Measurements from ENCODE around the gene FAM3A. TPM values are rescaled to one million over a fixed set of nuclear protein-coding genes. Genes with fewer than 3 reads are reported as not detected.
A peak's percentile ranks its signal among the peaks of the same experiment; 100 is the strongest.

Gene FAM3A
- total RNA-seq, 1 experiment from 2014 or later: 88.8 TPM

DNA sequence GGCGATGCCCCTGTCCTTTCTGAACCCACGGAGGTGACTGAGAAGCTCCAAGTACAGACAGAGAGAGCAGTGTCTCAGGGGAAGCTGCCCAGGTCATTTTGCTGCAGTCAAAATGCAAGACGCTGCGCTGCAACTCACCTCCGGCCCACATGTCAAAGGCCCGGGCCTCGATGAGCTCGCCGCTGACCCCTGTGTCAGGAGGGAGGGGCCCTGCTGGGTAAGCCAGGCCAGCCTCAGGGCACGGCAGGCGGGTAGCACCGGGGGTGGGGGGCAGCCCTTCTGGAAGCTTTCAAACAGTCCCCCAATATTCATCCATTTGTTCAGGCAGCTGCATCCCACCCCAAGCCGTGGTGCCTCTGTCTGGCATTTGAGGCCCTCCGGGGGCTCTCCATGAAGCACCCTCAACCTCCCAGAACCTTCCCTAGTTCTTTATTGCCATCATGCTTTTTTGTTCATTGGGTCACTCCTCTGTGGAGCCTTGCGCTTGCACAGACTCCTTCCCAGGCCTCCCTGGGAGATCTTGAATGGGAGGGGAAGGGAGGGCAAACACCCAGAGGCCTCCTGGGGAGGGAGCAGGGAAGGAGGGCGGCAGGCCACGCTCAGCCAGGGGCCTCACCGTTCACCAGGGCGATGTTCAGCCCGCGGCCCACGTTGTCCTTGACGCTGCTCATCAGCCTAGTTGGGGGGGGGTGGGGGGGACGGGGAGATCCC lies 8.2 kb downstream of the FAM3A start:
- intact Hi-C loops (cut with micrococcal nuclease; ENCODE audit: unreplicated experiment) (no loop called here), in situ Hi-C loops (cut with HindIII; ENCODE audit: low pct_unique_long_range_greater_than_20kb, low sequenced_read_pairs) (no loop called here)
- no peak overlapping the region for H3K27ac ChIP-seq (ENCODE audit: low read length)
- H3K4me3 ChIP-seq (ENCODE audit: low read depth in 2 of 2, low read length in 2 of 2): no peak overlapping the region
- CTCF ChIA-PET: no interaction called here
- POLR2A ChIA-PET: no interaction called here
- no peaks in the 10 kb centered on the region for H3K9me3 ChIP-seq (ENCODE audit: control insufficient read depth, insufficient read depth, low read depth, low read length)
- no peaks in the 10 kb centered on the region for H3K4me1 ChIP-seq (ENCODE audit: control insufficient read depth, insufficient read depth, low read length)
- no peaks in the 10 kb centered on the region for H3K36me3 ChIP-seq (ENCODE audit: control insufficient read depth, insufficient read depth, low read length)
- ATAC-seq (no peak), DNase-seq (ENCODE audit: low read depth, low spot score) (no peak)
- no peak for TF ChIP-seq POLR2AphosphoS5 (IDR thresholded peaks at IDR 0.05; ENCODE audit: low read depth, low read length)
- TF ChIP-seq, protein P1, sequence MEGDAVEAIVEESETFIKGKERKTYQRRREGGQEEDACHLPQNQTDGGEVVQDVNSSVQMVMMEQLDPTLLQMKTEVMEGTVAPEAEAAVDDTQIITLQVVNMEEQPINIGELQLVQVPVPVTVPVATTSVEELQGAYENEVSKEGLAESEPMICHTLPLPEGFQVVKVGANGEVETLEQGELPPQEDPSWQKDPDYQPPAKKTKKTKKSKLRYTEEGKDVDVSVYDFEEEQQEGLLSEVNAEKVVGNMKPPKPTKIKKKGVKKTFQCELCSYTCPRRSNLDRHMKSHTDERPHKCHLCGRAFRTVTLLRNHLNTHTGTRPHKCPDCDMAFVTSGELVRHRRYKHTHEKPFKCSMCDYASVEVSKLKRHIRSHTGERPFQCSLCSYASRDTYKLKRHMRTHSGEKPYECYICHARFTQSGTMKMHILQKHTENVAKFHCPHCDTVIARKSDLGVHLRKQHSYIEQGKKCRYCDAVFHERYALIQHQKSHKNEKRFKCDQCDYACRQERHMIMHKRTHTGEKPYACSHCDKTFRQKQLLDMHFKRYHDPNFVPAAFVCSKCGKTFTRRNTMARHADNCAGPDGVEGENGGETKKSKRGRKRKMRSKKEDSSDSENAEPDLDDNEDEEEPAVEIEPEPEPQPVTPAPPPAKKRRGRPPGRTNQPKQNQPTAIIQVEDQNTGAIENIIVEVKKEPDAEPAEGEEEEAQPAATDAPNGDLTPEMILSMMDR (IDR thresholded peaks at IDR 0.05): no peak
- TF ChIP-seq, protein P2, sequence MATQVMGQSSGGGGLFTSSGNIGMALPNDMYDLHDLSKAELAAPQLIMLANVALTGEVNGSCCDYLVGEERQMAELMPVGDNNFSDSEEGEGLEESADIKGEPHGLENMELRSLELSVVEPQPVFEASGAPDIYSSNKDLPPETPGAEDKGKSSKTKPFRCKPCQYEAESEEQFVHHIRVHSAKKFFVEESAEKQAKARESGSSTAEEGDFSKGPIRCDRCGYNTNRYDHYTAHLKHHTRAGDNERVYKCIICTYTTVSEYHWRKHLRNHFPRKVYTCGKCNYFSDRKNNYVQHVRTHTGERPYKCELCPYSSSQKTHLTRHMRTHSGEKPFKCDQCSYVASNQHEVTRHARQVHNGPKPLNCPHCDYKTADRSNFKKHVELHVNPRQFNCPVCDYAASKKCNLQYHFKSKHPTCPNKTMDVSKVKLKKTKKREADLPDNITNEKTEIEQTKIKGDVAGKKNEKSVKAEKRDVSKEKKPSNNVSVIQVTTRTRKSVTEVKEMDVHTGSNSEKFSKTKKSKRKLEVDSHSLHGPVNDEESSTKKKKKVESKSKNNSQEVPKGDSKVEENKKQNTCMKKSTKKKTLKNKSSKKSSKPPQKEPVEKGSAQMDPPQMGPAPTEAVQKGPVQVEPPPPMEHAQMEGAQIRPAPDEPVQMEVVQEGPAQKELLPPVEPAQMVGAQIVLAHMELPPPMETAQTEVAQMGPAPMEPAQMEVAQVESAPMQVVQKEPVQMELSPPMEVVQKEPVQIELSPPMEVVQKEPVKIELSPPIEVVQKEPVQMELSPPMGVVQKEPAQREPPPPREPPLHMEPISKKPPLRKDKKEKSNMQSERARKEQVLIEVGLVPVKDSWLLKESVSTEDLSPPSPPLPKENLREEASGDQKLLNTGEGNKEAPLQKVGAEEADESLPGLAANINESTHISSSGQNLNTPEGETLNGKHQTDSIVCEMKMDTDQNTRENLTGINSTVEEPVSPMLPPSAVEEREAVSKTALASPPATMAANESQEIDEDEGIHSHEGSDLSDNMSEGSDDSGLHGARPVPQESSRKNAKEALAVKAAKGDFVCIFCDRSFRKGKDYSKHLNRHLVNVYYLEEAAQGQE (IDR thresholded peaks at IDR 0.05; ENCODE audit: insufficient read depth in 1 of 2, low read depth in 2 of 2, low read length in 1 of 2): no peak
- TF ChIP-seq SIN3A (IDR thresholded peaks at IDR 0.05; ENCODE audit: borderline replicate concordance, insufficient read depth, low read depth, low read length): no peak
- TF ChIP-seq TCF7L2 (IDR thresholded peaks at IDR 0.05; ENCODE audit: low read depth, low read length): no peak
- BruUV-seq (replicated peaks): no TSS peak
- H3K27me3 ChIP-seq (ENCODE audit: control insufficient read depth, insufficient read depth, low read length): no peaks in the 10 kb centered on the region

DNA sequence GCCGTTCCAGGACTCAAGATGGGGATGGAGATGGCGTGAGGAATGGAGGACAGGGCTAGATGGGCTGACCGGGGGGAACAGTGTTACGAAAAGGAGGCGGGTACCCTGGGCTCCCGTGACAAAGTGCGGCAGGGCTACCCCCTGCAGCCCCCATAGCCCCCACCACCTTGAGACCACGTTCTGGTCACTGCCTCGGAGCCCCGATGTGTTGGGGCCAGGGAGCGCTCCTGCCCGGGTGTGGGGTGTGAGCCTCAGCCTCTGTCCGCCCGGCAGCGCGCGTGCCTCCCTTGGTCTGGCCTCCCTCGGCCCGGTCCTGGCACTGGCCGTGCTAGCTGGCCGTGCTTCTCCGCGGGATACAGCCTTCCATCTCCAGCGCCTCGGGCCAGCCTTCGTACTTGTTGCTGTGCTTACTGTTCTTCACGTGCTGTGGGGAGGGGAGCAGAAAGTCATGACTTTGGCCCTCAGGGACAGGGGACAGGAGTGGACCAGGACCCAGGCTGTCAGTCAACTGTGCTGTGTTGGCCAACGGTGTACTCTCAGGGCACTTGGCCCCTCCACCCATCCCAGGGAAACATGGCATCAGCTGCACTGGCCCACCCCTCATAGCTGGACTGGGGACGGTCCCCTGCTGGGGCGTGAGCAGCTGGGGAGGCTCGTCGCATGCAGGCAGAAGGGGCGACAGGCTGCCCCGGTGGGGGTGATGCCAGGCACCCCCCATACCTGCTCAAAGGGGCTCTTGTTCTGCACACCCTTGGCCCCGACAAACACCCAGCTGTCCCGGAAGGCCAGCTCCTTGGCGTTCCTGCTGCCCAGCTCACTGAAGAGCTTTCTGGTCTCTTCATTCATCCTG lies 9.3 kb downstream of the FAM3A start:
- POLR2A ChIA-PET: no interaction called here
- H3K4me3 ChIP-seq (ENCODE audit: low read depth in 2 of 2, low read length in 2 of 2): no peak overlapping the region
- TF ChIP-seq, protein P2 (IDR thresholded peaks at IDR 0.05; ENCODE audit: insufficient read depth in 1 of 2, low read depth in 2 of 2, low read length in 1 of 2): no peak
- TF ChIP-seq TCF7L2 (IDR thresholded peaks at IDR 0.05; ENCODE audit: low read depth, low read length): no peak
- TF ChIP-seq, protein P1 (IDR thresholded peaks at IDR 0.05): no peak
- 0 out of 2 replicates have a peak, but pooled peaks have one; percentile 18 for TF ChIP-seq POLR2AphosphoS5 (IDR thresholded peaks at IDR 0.05; ENCODE audit: low read depth, low read length)
- no peak for TF ChIP-seq SIN3A (IDR thresholded peaks at IDR 0.05; ENCODE audit: borderline replicate concordance, insufficient read depth, low read depth, low read length)
- intact Hi-C loops (cut with micrococcal nuclease; ENCODE audit: unreplicated experiment) (no loop called here), in situ Hi-C loops (cut with HindIII; ENCODE audit: low pct_unique_long_range_greater_than_20kb, low sequenced_read_pairs) (no loop called here)
- no peaks in the 10 kb centered on the region for H3K27me3 ChIP-seq (ENCODE audit: control insufficient read depth, insufficient read depth, low read length)
- ATAC-seq (peak; percentile 19; the same call in 1 of the 2 replicates), DNase-seq (ENCODE audit: low read depth, low spot score) (no peak)
- H3K4me1 ChIP-seq (ENCODE audit: control insufficient read depth, insufficient read depth, low read length): no peaks in the 10 kb centered on the region
- TSS peak; percentile 50 for BruUV-seq (replicated peaks)
- no peaks in the 10 kb centered on the region for H3K36me3 ChIP-seq (ENCODE audit: control insufficient read depth, insufficient read depth, low read length)
- H3K27ac ChIP-seq (ENCODE audit: low read length): no peak overlapping the region
- H3K9me3 ChIP-seq (ENCODE audit: control insufficient read depth, insufficient read depth, low read depth, low read length): no peaks in the 10 kb centered on the region
- CTCF ChIA-PET: no interaction called here
